ENCODE data around the gene LTO1. TPM values are rescaled to one million over a fixed set of nuclear protein-coding genes. Genes with fewer than 3 reads are reported as not detected.

The LTO1 gene
- total and polyA plus RNA-seq, 2 experiments from 2014 or later: 20.1 to 23.3 TPM

DNA sequence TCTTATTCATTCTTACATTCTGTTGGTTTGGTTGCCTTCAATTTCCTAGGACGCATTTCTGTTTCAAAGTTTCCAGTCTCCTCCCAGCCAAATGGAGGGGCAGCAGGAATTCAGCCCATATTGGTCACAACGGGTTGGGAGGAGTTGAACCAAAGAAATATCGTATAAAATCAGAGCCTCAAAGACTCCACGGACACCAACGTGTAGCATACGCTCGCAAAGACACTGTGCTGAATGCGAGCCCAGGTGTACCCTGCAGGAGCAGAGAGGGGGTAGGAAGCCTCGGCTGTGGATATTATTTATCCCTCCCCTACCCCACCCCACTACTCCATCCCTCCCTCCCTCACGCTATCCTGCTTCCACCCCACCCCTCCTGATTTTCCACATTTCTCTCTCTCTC lies 49.7 kb downstream of the LTO1 start (continued):
- TF ChIP-seq ZNF114 (CRISPR knock-in tag; IDR thresholded peaks at IDR 0.05) (no peak), EZH2 (IDR thresholded peaks at IDR 0.05; ENCODE audit: low read depth, unreplicated experiment) (no peak), NANOG (IDR thresholded peaks at IDR 0.05; ENCODE audit: borderline replicate concordance) (no peak)
- TF ChIP-seq, protein P1, sequence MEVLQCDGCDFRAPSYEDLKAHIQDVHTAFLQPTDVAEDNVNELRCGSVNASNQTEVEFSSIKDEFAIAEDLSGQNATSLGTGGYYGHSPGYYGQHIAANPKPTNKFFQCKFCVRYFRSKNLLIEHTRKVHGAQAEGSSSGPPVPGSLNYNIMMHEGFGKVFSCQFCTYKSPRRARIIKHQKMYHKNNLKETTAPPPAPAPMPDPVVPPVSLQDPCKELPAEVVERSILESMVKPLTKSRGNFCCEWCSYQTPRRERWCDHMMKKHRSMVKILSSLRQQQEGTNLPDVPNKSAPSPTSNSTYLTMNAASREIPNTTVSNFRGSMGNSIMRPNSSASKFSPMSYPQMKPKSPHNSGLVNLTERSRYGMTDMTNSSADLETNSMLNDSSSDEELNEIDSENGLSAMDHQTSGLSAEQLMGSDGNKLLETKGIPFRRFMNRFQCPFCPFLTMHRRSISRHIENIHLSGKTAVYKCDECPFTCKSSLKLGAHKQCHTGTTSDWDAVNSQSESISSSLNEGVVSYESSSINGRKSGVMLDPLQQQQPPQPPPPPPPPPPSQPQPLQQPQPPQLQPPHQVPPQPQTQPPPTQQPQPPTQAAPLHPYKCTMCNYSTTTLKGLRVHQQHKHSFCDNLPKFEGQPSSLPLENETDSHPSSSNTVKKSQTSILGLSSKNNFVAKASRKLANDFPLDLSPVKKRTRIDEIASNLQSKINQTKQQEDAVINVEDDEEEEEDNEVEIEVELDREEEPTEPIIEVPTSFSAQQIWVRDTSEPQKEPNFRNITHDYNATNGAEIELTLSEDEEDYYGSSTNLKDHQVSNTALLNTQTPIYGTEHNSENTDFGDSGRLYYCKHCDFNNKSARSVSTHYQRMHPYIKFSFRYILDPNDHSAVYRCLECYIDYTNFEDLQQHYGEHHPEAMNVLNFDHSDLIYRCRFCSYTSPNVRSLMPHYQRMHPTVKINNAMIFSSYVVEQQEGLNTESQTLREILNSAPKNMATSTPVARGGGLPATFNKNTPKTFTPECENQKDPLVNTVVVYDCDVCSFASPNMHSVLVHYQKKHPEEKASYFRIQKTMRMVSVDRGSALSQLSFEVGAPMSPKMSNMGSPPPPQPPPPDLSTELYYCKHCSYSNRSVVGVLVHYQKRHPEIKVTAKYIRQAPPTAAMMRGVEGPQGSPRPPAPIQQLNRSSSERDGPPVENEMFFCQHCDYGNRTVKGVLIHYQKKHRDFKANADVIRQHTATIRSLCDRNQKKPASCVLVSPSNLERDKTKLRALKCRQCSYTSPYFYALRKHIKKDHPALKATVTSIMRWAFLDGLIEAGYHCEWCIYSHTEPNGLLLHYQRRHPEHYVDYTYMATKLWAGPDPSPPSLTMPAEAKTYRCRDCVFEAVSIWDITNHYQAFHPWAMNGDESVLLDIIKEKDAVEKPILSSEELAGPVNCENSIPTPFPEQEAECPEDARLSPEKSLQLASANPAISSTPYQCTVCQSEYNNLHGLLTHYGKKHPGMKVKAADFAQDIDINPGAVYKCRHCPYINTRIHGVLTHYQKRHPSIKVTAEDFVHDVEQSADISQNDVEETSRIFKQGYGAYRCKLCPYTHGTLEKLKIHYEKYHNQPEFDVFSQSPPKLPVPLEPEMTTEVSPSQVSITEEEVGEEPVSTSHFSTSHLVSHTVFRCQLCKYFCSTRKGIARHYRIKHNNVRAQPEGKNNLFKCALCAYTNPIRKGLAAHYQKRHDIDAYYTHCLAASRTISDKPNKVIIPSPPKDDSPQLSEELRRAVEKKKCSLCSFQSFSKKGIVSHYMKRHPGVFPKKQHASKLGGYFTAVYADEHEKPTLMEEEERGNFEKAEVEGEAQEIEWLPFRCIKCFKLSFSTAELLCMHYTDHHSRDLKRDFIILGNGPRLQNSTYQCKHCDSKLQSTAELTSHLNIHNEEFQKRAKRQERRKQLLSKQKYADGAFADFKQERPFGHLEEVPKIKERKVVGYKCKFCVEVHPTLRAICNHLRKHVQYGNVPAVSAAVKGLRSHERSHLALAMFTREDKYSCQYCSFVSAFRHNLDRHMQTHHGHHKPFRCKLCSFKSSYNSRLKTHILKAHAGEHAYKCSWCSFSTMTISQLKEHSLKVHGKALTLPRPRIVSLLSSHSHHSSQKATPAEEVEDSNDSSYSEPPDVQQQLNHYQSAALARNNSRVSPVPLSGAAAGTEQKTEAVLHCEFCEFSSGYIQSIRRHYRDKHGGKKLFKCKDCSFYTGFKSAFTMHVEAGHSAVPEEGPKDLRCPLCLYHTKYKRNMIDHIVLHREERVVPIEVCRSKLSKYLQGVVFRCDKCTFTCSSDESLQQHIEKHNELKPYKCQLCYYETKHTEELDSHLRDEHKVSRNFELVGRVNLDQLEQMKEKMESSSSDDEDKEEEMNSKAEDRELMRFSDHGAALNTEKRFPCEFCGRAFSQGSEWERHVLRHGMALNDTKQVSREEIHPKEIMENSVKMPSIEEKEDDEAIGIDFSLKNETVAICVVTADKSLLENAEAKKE (CRISPR knock-in tag; IDR thresholded peaks at IDR 0.05): no peak

DNA sequence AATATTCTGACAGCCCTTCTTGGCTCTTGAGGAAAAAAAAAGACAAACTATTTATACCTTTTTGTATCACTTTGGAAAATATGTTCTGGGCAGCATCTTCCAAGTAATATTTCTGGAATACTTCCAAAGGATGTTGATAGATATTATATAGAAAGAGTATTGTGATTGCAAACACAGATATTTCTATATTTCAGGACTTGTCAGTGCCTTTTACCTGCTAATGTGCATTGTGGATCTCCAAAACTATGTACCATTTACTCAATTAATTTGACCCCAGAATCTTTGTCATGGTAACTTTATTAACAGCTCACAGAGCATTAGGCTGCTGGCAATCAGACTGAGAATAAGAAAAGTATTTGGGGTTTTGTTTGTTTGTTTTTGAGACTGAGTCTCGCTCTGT lies 50.9 kb downstream of the LTO1 start:
- Mint-ChIP-seq H3K36me3 (ENCODE audit: low read depth) (peaks cover 3% of the 10 kb centered on the region; the same call in 1 of the 3 replicates), H3K4me1 (no peaks in the 10 kb centered on the region), H3K27ac (no peak overlapping the region), H3K4me3 (no peak overlapping the region), H3K27me3 (ENCODE audit: insufficient read depth, low read depth, poor library complexity) (peaks cover 12% of the 10 kb centered on the region), H3K9me3 (peaks cover 15% of the 10 kb centered on the region)
- Histone ChIP-seq H2AFZ (no peak overlapping the region), H3K79me2 (replicated peaks; ENCODE audit: insufficient read depth) (no peaks in the 10 kb centered on the region), H3K4me1 (ENCODE audit: insufficient read depth) (no peaks in the 10 kb centered on the region), H3K27ac (ENCODE audit: low read depth) (no peak overlapping the region), H3K4me3 (no peak overlapping the region), H3K36me3 (ENCODE audit: insufficient read depth) (no peaks in the 10 kb centered on the region), H3K27me3 (ENCODE audit: insufficient read depth) (no peaks in the 10 kb centered on the region), H3K9me2 (ENCODE audit: insufficient read depth) (no peaks in the 10 kb centered on the region), H3K4me2 (no peak overlapping the region), H3F3A (replicated peaks; ENCODE audit: low read depth) (no peaks in the 10 kb centered on the region), H4K20me1 (replicated peaks; ENCODE audit: insufficient read depth) (no peaks in the 10 kb centered on the region)
- no peak for ATAC-seq
- no peak for DNase-seq (ENCODE audit: low spot score)
- TF ChIP-seq, protein P2, sequence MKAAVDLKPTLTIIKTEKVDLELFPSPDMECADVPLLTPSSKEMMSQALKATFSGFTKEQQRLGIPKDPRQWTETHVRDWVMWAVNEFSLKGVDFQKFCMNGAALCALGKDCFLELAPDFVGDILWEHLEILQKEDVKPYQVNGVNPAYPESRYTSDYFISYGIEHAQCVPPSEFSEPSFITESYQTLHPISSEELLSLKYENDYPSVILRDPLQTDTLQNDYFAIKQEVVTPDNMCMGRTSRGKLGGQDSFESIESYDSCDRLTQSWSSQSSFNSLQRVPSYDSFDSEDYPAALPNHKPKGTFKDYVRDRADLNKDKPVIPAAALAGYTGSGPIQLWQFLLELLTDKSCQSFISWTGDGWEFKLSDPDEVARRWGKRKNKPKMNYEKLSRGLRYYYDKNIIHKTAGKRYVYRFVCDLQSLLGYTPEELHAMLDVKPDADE (IDR thresholded peaks at IDR 0.05): no peak
- TF ChIP-seq EZH2phosphoT487 (IDR thresholded peaks at IDR 0.05; ENCODE audit: unreplicated experiment) (no peak), POLR2AphosphoS5 (IDR thresholded peaks at IDR 0.05; ENCODE audit: low read depth) (no peak), JUNB (IDR thresholded peaks at IDR 0.05; ENCODE audit: unreplicated experiment) (no peak), CREB1 (CRISPR knock-in tag; IDR thresholded peaks at IDR 0.05; ENCODE audit: low read depth) (no peak), STAT1 (IDR thresholded peaks at IDR 0.05; ENCODE audit: unreplicated experiment) (no peak)
- TF ChIP-seq, protein P3, sequence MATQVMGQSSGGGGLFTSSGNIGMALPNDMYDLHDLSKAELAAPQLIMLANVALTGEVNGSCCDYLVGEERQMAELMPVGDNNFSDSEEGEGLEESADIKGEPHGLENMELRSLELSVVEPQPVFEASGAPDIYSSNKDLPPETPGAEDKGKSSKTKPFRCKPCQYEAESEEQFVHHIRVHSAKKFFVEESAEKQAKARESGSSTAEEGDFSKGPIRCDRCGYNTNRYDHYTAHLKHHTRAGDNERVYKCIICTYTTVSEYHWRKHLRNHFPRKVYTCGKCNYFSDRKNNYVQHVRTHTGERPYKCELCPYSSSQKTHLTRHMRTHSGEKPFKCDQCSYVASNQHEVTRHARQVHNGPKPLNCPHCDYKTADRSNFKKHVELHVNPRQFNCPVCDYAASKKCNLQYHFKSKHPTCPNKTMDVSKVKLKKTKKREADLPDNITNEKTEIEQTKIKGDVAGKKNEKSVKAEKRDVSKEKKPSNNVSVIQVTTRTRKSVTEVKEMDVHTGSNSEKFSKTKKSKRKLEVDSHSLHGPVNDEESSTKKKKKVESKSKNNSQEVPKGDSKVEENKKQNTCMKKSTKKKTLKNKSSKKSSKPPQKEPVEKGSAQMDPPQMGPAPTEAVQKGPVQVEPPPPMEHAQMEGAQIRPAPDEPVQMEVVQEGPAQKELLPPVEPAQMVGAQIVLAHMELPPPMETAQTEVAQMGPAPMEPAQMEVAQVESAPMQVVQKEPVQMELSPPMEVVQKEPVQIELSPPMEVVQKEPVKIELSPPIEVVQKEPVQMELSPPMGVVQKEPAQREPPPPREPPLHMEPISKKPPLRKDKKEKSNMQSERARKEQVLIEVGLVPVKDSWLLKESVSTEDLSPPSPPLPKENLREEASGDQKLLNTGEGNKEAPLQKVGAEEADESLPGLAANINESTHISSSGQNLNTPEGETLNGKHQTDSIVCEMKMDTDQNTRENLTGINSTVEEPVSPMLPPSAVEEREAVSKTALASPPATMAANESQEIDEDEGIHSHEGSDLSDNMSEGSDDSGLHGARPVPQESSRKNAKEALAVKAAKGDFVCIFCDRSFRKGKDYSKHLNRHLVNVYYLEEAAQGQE (IDR thresholded peaks at IDR 0.05; ENCODE audit: unreplicated experiment): no peak

All from GM23338 (cell line).